WI38 (cell line): ENCODE measurements around the gene SYT8.

Experiments
- H3K4me3 ChIP-seq: 2 replicates; pipeline ENCODE4 v1.5.1; 2011; ENCODE audit warnings: low read depth, mild to moderate bottlenecking, control low read depth, low read length
- CTCF ChIP-seq: IDR thresholded peaks from 2 replicates; pipeline ENCODE4 v1.5.1; 2012; ENCODE audit warnings: low read depth, mild to moderate bottlenecking, control low read depth, low read length

The SYT8 gene

GRCh38 chr11:1819074-1819473 lies 15.7 kb upstream of the SYT8 start:
- H3K4me3 ChIP-seq = no peak overlapping the region
- TF ChIP-seq CTCF = no peak

GRCh38 chr11:1820463-1821325 lies 14.1 kb upstream of the SYT8 start:
- H3K4me3 ChIP-seq = no peak overlapping the region
- no peak for TF ChIP-seq CTCF

- no peak for TF ChIP-seq CTCF
- H3K4me3 ChIP-seq = no peak overlapping the region
Measured at GRCh38 chr11:1821562-1821961, 13.2 kb upstream of the SYT8 start.

- no peak overlapping the region for H3K4me3 ChIP-seq
- no peak for TF ChIP-seq CTCF
Measured at GRCh38 chr11:1822648-1823375, 12.0 kb upstream of the SYT8 start.

GRCh38 chr11:1823376-1824220 lies 11.2 kb upstream of the SYT8 start:
- TF ChIP-seq CTCF = no peak
- no peak overlapping the region for H3K4me3 ChIP-seq

- no peak overlapping the region for H3K4me3 ChIP-seq
- no peak for TF ChIP-seq CTCF
Measured at GRCh38 chr11:1824221-1825038, 10.4 kb upstream of the SYT8 start.
